SK-N-SH (cell line): Measurements from ENCODE around the gene CCN6. TPM values are rescaled to one million over a fixed set of nuclear protein-coding genes. Genes with fewer than 3 reads are reported as not detected.

Experiments used
- CTCF ChIA-PET: fragments of 300-600, 350-600 bp; formaldehyde crosslinking; extraction: SDS; loops from one replicate; lab custom pipeline; 2021; lab: Yijun Ruan, JAX
- POLR2A ChIA-PET: fragments of 350-600 bp; sonication (Branson Sonifier 250); formaldehyde crosslinking; extraction: SDS; loops from one replicate; lab custom pipeline; 2020; ENCODE audit warnings: antibody characterized with exemption, inconsistent platforms; lab: Yijun Ruan, JAX
- DNase-seq: peaks from one replicate; pipeline ENCODE4 v3.0.0; 2012
- H2AFZ ChIP-seq: fragments of 200-600 bp; sonication (generic); 2 replicates; pipeline ENCODE4 v1.8.1; 2016; ENCODE audit warnings: antibody characterized with exemption, mild to moderate bottlenecking, low read depth
- H3F3A ChIP-seq: fragments of 200-600 bp; sonication (generic); replicated peaks from 2 replicates; pipeline ENCODE3; 2016; ENCODE audit warnings: antibody characterized with exemption, mild to moderate bottlenecking; ENCODE audit not compliant: insufficient read depth
- H3K27ac ChIP-seq, 2 experiments: fragments of 200-500 bp in 1 of 2; fragments of 200-600 bp in 1 of 2; sonication (Bioruptor generic) in 1 of 2; sonication (generic), shearing (Covaris generic) in 1 of 2; 2 replicates each; pipeline versions ENCODE4 v1.5.1 to v1.6.1; 2014 to 2016; ENCODE audit warnings: low read depth in 2 of 2, inconsistent platforms in 1 of 2, low read length in 1 of 2, mild to moderate bottlenecking in 1 of 2, mixed read lengths in 1 of 2
- H3K27me3 ChIP-seq: fragments of 200-600 bp; sonication (generic), shearing (Covaris generic); 2 replicates; pipeline ENCODE4 v1.6.1; 2016; ENCODE audit warnings: mixed run types; ENCODE audit not compliant: insufficient read depth
- H3K36me3 ChIP-seq, 2 experiments: fragments of 200-500 bp in 1 of 2; fragments of 200-600 bp in 1 of 2; sonication (Bioruptor generic) in 1 of 2; sonication (generic) in 1 of 2; replicated peaks in 1 of 2; 2 replicates each; pipeline versions ENCODE3 to v1.5.1; 2014 to 2016; ENCODE audit warnings: low read length in 1 of 2, mild to moderate bottlenecking in 1 of 2; ENCODE audit not compliant: insufficient read depth in 2 of 2, control insufficient read depth in 1 of 2
- H3K4me1 ChIP-seq, 2 experiments: fragments of 200-500 bp in 1 of 2; fragments of 200-600 bp in 1 of 2; sonication (Bioruptor generic) in 1 of 2; sonication (generic), shearing (Covaris generic) in 1 of 2; 2 replicates each; pipeline versions ENCODE4 v1.5.1 to v1.6.1; 2014 to 2016; ENCODE audit warnings: low read depth in 1 of 2, low read length in 1 of 2, mixed run types in 1 of 2; ENCODE audit not compliant: insufficient read depth in 2 of 2, control insufficient read depth in 1 of 2
- H3K4me2 ChIP-seq: fragments of 200-600 bp; sonication (generic), shearing (Covaris generic); 2 replicates; pipeline ENCODE4 v1.6.1; 2017; ENCODE audit warnings: mixed run types
- H3K4me3 ChIP-seq, 2 experiments: fragments of 200-500 bp in 1 of 2; fragments of 200-600 bp in 1 of 2; sonication (Bioruptor generic) in 1 of 2; sonication (generic), shearing (Covaris generic) in 1 of 2; 2 replicates each; pipeline versions ENCODE4 v1.5.1 to v1.8.1; 2014 to 2016; ENCODE audit warnings: low read depth in 2 of 2, inconsistent platforms in 1 of 2, low read length in 1 of 2, mild to moderate bottlenecking in 1 of 2, mixed read lengths in 1 of 2, moderate library complexity in 1 of 2
- H3K79me2 ChIP-seq: fragments of 200-600 bp; sonication (generic); 2 replicates; pipeline ENCODE4 v1.8.1; 2017; ENCODE audit warnings: mild to moderate bottlenecking; ENCODE audit not compliant: insufficient read depth
- H3K9ac ChIP-seq: fragments of 200-600 bp; sonication (generic); 2 replicates; pipeline ENCODE4 v1.6.1; 2017; ENCODE audit warnings: mixed run types
- H3K9me2 ChIP-seq: fragments of 200-600 bp; sonication (generic); 2 replicates; pipeline ENCODE4 v1.6.1; 2017; ENCODE audit warnings: mixed run types
- H3K9me3 ChIP-seq: fragments of 200-600 bp; sonication (generic); 2 replicates; pipeline ENCODE4 v1.6.1; 2017; ENCODE audit warnings: mixed run types, mild to moderate bottlenecking, moderate library complexity
- H4K20me1 ChIP-seq: fragments of 200-600 bp; sonication (generic); 2 replicates; pipeline ENCODE4 v1.6.1; 2017; ENCODE audit warnings: mild to moderate bottlenecking, mixed run types; ENCODE audit not compliant: insufficient read depth
- CHD2 ChIP-seq: fragments of 150-350 bp; IDR thresholded peaks from 2 replicates; pipeline ENCODE4 v1.6.1; 2018; ENCODE audit warnings: low read length; ENCODE audit not compliant: partially characterized antibody
- EP300 ChIP-seq, 2 experiments: IDR thresholded peaks; 2 replicates each; pipeline versions ENCODE4 v1.4.0 to v1.6.1; 2012; ENCODE audit warnings: borderline replicate concordance in 1 of 2, low read depth in 1 of 2, low read length in 1 of 2
- EZH2phosphoT487 ChIP-seq: fragments of 200-600 bp; sonication (generic); IDR thresholded peaks from 2 replicates; pipeline ENCODE4 v1.6.1; 2017; ENCODE audit warnings: low read depth, mixed run types, mild to moderate bottlenecking, antibody characterized with exemption, moderate library complexity, borderline replicate concordance
- FOXM1 ChIP-seq: IDR thresholded peaks from 2 replicates; pipeline ENCODE4 v1.4.0; 2012; ENCODE audit warnings: low read depth, mild to moderate bottlenecking
- JUND ChIP-seq: IDR thresholded peaks from 2 replicates; pipeline ENCODE4 v1.4.0; 2012
- MAX ChIP-seq: IDR thresholded peaks from 2 replicates; pipeline ENCODE4 v1.4.0; 2012; ENCODE audit warnings: low read depth
- NFIC ChIP-seq: IDR thresholded peaks from 2 replicates; pipeline ENCODE4 v1.4.0; 2012; ENCODE audit warnings: borderline replicate concordance
- NRF1 ChIP-seq: IDR thresholded peaks from 2 replicates; pipeline ENCODE4 v1.6.1; 2012; ENCODE audit warnings: low read depth, mild to moderate bottlenecking, low read length
- RCOR1 ChIP-seq: fragments of 150-350 bp; IDR thresholded peaks from 2 replicates; pipeline ENCODE4 v1.6.1; 2017; ENCODE audit warnings: antibody characterized with exemption, low read length
- RFX5 ChIP-seq: IDR thresholded peaks from 2 replicates; pipeline ENCODE4 v1.6.1; 2012; ENCODE audit warnings: mild to moderate bottlenecking, improper control_type of control experiment, low read length
- SIN3A ChIP-seq: IDR thresholded peaks from 2 replicates; pipeline ENCODE4 v1.6.1; 2012; ENCODE audit warnings: low read depth, mild to moderate bottlenecking, low read length, moderate library complexity, borderline replicate concordance
- TAF1 ChIP-seq: IDR thresholded peaks from 2 replicates; pipeline ENCODE4 v1.6.1; 2012; ENCODE audit warnings: low read depth, mild to moderate bottlenecking, low read length, moderate library complexity, borderline replicate concordance
- TCF12 ChIP-seq: IDR thresholded peaks from 2 replicates; pipeline ENCODE4 v1.4.0; 2012
- TEAD4 ChIP-seq: IDR thresholded peaks from 2 replicates; pipeline ENCODE4 v1.4.0; 2012; ENCODE audit warnings: mild to moderate bottlenecking, borderline replicate concordance; ENCODE audit not compliant: insufficient read depth
- WGBS: methylation state at CpG from one replicate; pipeline ENCODE4 v1.1.6; 2017; ENCODE audit warnings: low lambda C conversion rate; 5-methylcytosine and 5-hydroxymethylcytosine counted together
- polyA plus RNA-seq, 3 experiments: library from polyadenylated mRNA; depleted of rRNA; stranded (reverse); fragments of >200 nt; gene quantifications; 2 replicates each; pipeline ENCODE4 v1.2.3, GENCODE V29; 2012
- TF ChIP-seq, protein P1 (sequence below): IDR thresholded peaks from 2 replicates; pipeline ENCODE4 v1.4.0; 2012; ENCODE audit warnings: low read depth, borderline replicate concordance
- TF ChIP-seq, protein P2 (sequence below): IDR thresholded peaks from 2 replicates; pipeline ENCODE4 v1.6.1; 2012; ENCODE audit warnings: mild to moderate bottlenecking, low read depth, low read length, moderate library complexity
- TF ChIP-seq, protein P3 (sequence below): IDR thresholded peaks from 2 replicates; pipeline ENCODE4; 2012

Gene CCN6
- polyA plus RNA-seq, 1 of the 3 experiments (the other 2 are of a cell fraction), result not detected

GRCh38 chr6:112062966-112063365 is 9.1 kb downstream of the CCN6 start:
- no peak overlapping the region for H3K9ac ChIP-seq
- POLR2A ChIA-PET, result no interaction called here
- DNase-seq, result no peak
- TF ChIP-seq, protein P1, sequence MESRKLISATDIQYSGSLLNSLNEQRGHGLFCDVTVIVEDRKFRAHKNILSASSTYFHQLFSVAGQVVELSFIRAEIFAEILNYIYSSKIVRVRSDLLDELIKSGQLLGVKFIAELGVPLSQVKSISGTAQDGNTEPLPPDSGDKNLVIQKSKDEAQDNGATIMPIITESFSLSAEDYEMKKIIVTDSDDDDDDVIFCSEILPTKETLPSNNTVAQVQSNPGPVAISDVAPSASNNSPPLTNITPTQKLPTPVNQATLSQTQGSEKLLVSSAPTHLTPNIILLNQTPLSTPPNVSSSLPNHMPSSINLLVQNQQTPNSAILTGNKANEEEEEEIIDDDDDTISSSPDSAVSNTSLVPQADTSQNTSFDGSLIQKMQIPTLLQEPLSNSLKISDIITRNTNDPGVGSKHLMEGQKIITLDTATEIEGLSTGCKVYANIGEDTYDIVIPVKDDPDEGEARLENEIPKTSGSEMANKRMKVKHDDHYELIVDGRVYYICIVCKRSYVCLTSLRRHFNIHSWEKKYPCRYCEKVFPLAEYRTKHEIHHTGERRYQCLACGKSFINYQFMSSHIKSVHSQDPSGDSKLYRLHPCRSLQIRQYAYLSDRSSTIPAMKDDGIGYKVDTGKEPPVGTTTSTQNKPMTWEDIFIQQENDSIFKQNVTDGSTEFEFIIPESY, result no peak
- TF ChIP-seq RFX5, result no peak
- TF ChIP-seq SIN3A, result no peak
- TF ChIP-seq EZH2phosphoT487, result no peak
- TF ChIP-seq, protein P2, sequence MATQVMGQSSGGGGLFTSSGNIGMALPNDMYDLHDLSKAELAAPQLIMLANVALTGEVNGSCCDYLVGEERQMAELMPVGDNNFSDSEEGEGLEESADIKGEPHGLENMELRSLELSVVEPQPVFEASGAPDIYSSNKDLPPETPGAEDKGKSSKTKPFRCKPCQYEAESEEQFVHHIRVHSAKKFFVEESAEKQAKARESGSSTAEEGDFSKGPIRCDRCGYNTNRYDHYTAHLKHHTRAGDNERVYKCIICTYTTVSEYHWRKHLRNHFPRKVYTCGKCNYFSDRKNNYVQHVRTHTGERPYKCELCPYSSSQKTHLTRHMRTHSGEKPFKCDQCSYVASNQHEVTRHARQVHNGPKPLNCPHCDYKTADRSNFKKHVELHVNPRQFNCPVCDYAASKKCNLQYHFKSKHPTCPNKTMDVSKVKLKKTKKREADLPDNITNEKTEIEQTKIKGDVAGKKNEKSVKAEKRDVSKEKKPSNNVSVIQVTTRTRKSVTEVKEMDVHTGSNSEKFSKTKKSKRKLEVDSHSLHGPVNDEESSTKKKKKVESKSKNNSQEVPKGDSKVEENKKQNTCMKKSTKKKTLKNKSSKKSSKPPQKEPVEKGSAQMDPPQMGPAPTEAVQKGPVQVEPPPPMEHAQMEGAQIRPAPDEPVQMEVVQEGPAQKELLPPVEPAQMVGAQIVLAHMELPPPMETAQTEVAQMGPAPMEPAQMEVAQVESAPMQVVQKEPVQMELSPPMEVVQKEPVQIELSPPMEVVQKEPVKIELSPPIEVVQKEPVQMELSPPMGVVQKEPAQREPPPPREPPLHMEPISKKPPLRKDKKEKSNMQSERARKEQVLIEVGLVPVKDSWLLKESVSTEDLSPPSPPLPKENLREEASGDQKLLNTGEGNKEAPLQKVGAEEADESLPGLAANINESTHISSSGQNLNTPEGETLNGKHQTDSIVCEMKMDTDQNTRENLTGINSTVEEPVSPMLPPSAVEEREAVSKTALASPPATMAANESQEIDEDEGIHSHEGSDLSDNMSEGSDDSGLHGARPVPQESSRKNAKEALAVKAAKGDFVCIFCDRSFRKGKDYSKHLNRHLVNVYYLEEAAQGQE, result no peak
- TF ChIP-seq TCF12, result no peak
- TF ChIP-seq MAX, result no peak
- TF ChIP-seq CHD2, result no peak
- TF ChIP-seq JUND, result no peak
- no peak for TF ChIP-seq NRF1
- TF ChIP-seq EP300 (IDR thresholded peaks at IDR 0.05; ENCODE audit: borderline replicate concordance in 1 of 2, low read depth in 1 of 2, low read length in 1 of 2), result no peak
- no peak for TF ChIP-seq FOXM1
- no peak for TF ChIP-seq RCOR1
- no peak for TF ChIP-seq TEAD4
- TF ChIP-seq, protein P3, sequence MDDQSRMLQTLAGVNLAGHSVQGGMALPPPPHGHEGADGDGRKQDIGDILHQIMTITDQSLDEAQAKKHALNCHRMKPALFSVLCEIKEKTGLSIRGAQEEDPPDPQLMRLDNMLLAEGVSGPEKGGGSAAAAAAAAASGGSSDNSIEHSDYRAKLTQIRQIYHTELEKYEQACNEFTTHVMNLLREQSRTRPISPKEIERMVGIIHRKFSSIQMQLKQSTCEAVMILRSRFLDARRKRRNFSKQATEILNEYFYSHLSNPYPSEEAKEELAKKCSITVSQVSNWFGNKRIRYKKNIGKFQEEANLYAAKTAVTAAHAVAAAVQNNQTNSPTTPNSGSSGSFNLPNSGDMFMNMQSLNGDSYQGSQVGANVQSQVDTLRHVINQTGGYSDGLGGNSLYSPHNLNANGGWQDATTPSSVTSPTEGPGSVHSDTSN, result no peak
- no peak for TF ChIP-seq NFIC
- TF ChIP-seq TAF1, result no peak
- TF ChIP-seq, all 33 proteins: peak for 0
- Histone ChIP-seq H3K27me3 (no peaks in the 10 kb centered on the region), H3K4me1 (no peaks in the 10 kb centered on the region), H3K4me3 (no peak overlapping the region), H3F3A (no peaks in the 10 kb centered on the region), H3K9me2 (no peaks in the 10 kb centered on the region), H2AFZ (no peak overlapping the region), H3K79me2 (no peaks in the 10 kb centered on the region), H4K20me1 (no peaks in the 10 kb centered on the region), H3K4me2 (no peak overlapping the region), H3K36me3 (no peaks in the 10 kb centered on the region), H3K9me3 (no peaks in the 10 kb centered on the region), H3K27ac (no peak overlapping the region)
- 69% methylated on average over 3 of the region's 3 CpGs for WGBS
- CTCF ChIA-PET, result interaction anchor here (2.5 kb wide), 1 partner anchor 19 kb away, joined by 8 read pairs; no protein-coding TSS in a partner anchor
